ENCODE data around the gene CES4A. TPM values are rescaled to one million over a fixed set of nuclear protein-coding genes. Genes with fewer than 3 reads are reported as not detected.
"Not testable (repeated sequence)": the region's sequence is repeated elsewhere in the genome, so short reads cannot be mapped to it uniquely, and the experiment has no call there.

CES4A gene
- polyA plus RNA-seq, 1 of the 3 experiments (the other 2 are of a cell fraction): 7.3 TPM

DNA sequence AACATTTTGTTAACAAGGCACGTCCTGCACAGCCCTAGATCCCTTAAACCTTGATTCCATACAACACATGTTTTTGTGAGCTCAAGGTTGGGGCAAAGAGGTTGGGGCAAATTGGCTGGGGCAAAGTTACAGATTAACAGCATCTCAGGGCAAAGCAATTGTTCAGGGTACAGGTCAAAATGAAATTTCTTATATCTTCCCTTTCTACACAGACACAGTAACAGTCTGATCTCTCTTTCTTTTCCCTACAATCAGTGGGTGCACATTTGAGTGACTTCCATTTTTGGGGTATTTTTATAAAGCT lies 32.3 kb upstream of the CES4A start:
- CTCF ChIA-PET: interaction anchor here (11.9 kb wide), 1 partner anchor 198 kb away, joined by 82 read pairs; no protein-coding TSS in a partner anchor
- H3K4me1 ChIP-seq (ENCODE audit: control insufficient read depth in 1 of 2, insufficient read depth in 2 of 2, low read depth in 1 of 2, low read length in 1 of 2); H2AFZ ChIP-seq (ENCODE audit: low read depth); H3K27me3 ChIP-seq (ENCODE audit: insufficient read depth); H4K20me1 ChIP-seq (ENCODE audit: insufficient read depth); POLR2A ChIA-PET; H3K9ac ChIP-seq; H3K4me3 ChIP-seq (ENCODE audit: low read depth in 2 of 2, low read length in 1 of 2); H3K36me3 ChIP-seq (replicated peaks in 1 of 2; ENCODE audit: control insufficient read depth in 1 of 2, insufficient read depth in 2 of 2, low read length in 1 of 2); H3K79me2 ChIP-seq (ENCODE audit: insufficient read depth); DNase-seq; H3F3A ChIP-seq (replicated peaks; ENCODE audit: insufficient read depth); H3K4me2 ChIP-seq; H3K27ac ChIP-seq (ENCODE audit: low read depth in 2 of 2, low read length in 1 of 2); H3K9me3 ChIP-seq; H3K9me2 ChIP-seq: not testable (repeated sequence)
- WGBS (ENCODE audit: low lambda C conversion rate): 82% methylated on average over 1 of the region's 1 CpG

DNA sequence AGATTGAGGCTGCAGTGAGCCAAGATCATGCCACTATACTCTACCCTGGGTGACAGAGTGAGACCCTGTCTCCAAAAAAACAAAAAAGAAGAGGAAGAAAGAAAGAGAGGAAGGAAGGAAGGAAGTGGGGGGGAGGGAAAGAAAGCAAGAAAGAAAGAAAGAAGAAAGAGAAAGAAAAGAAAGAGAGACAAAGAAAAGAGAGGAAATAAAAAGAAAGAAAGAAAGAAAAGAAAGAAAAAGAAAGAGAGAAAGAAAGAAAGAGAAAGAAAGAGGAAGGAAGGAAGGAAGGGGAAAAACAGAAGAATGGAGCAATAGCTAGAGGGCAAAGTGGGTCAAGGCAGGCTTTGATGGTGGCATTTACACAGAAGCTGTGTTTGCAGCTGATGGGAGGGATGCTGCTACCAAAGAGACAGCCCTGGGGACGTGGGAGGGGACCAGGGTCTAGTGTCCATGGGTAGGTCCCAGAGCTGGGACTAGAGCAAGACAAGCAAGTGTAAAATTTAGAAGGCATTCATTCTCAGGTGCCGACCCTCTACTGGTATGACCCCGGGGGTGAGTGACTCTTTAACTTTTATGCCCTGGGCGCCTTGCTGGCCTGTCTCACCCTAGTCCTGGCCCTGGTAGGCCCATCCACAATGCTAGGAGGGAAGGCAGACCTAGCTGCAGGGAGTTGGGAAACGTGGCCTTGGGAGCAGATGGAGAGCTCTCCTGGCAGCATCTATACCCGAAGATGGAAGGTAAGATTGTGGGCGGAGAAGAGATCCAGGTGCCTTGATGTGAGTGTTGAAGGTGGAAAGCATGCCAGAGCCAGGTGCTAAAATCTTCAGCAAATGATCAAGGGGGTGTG lies 29.3 kb upstream of the CES4A start:
- H3K79me2 ChIP-seq (ENCODE audit: insufficient read depth): no peaks in the 10 kb centered on the region
- H3K36me3 ChIP-seq (replicated peaks in 1 of 2; ENCODE audit: control insufficient read depth in 1 of 2, insufficient read depth in 2 of 2, low read length in 1 of 2): no peaks in the 10 kb centered on the region
- WGBS (ENCODE audit: low lambda C conversion rate): 48% methylated on average over 5 of the region's 7 CpGs
- H4K20me1 ChIP-seq (ENCODE audit: insufficient read depth): no peaks in the 10 kb centered on the region
- H3K27ac ChIP-seq (ENCODE audit: low read depth in 2 of 2, low read length in 1 of 2): no peak overlapping the region
- H3K4me3 ChIP-seq (ENCODE audit: low read depth in 2 of 2, low read length in 1 of 2): no peak overlapping the region
- no peak for TF ChIP-seq NFIC (IDR thresholded peaks at IDR 0.05; ENCODE audit: borderline replicate concordance)
- TF ChIP-seq RCOR1 (IDR thresholded peaks at IDR 0.05; ENCODE audit: low read length): no peak
- TF ChIP-seq, protein P1, sequence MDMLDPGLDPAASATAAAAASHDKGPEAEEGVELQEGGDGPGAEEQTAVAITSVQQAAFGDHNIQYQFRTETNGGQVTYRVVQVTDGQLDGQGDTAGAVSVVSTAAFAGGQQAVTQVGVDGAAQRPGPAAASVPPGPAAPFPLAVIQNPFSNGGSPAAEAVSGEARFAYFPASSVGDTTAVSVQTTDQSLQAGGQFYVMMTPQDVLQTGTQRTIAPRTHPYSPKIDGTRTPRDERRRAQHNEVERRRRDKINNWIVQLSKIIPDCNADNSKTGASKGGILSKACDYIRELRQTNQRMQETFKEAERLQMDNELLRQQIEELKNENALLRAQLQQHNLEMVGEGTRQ (IDR thresholded peaks at IDR 0.05; ENCODE audit: borderline replicate concordance, low read depth, low read length): no peak
- TF ChIP-seq YY1 (IDR thresholded peaks at IDR 0.05; ENCODE audit: low read depth): no peak
- TF ChIP-seq FOXM1 (IDR thresholded peaks at IDR 0.05; ENCODE audit: low read depth): no peak
- TF ChIP-seq, protein P2, sequence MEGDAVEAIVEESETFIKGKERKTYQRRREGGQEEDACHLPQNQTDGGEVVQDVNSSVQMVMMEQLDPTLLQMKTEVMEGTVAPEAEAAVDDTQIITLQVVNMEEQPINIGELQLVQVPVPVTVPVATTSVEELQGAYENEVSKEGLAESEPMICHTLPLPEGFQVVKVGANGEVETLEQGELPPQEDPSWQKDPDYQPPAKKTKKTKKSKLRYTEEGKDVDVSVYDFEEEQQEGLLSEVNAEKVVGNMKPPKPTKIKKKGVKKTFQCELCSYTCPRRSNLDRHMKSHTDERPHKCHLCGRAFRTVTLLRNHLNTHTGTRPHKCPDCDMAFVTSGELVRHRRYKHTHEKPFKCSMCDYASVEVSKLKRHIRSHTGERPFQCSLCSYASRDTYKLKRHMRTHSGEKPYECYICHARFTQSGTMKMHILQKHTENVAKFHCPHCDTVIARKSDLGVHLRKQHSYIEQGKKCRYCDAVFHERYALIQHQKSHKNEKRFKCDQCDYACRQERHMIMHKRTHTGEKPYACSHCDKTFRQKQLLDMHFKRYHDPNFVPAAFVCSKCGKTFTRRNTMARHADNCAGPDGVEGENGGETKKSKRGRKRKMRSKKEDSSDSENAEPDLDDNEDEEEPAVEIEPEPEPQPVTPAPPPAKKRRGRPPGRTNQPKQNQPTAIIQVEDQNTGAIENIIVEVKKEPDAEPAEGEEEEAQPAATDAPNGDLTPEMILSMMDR (IDR thresholded peaks at IDR 0.05): no peak
- TF ChIP-seq EZH2phosphoT487 (IDR thresholded peaks at IDR 0.05; ENCODE audit: borderline replicate concordance, low read depth): no peak
- TF ChIP-seq, protein P3, sequence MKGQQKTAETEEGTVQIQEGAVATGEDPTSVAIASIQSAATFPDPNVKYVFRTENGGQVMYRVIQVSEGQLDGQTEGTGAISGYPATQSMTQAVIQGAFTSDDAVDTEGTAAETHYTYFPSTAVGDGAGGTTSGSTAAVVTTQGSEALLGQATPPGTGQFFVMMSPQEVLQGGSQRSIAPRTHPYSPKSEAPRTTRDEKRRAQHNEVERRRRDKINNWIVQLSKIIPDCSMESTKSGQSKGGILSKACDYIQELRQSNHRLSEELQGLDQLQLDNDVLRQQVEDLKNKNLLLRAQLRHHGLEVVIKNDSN (IDR thresholded peaks at IDR 0.05; ENCODE audit: borderline replicate concordance, low read depth): no peak
- no peak for TF ChIP-seq RFX5 (IDR thresholded peaks at IDR 0.05; ENCODE audit: low read length)
- TF ChIP-seq RAD21 (IDR thresholded peaks at IDR 0.05; ENCODE audit: low read length): no peak
- no peak for TF ChIP-seq TAF1 (IDR thresholded peaks at IDR 0.05; ENCODE audit: borderline replicate concordance, low read depth, low read length)
- no peak for TF ChIP-seq TCF12 (IDR thresholded peaks at IDR 0.05)
- no peak for TF ChIP-seq EP300 (IDR thresholded peaks at IDR 0.05; ENCODE audit: borderline replicate concordance in 1 of 2, low read depth in 1 of 2, low read length in 1 of 2)
- TF ChIP-seq FOSL2 (IDR thresholded peaks at IDR 0.05; ENCODE audit: borderline replicate concordance, low read depth): no peak
- no peak overlapping the region for H2AFZ ChIP-seq (ENCODE audit: low read depth)
- CTCF ChIA-PET: interaction anchor here (0.7 to 11.9 kb wide), 12 partner anchors 11 to 234 kb away, joined by 3 to 82 read pairs (median 4); partner anchors contain the start of gene B3GNT9
- H3K9me2 ChIP-seq: no peaks in the 10 kb centered on the region
- POLR2A ChIA-PET: interaction anchor here (0.8 kb wide), 1 partner anchor 71 kb away, joined by 3 read pairs; no protein-coding TSS in a partner anchor
- H3K27me3 ChIP-seq (ENCODE audit: insufficient read depth): no peaks in the 10 kb centered on the region
- peaks cover 0 to 12% of the 10 kb centered on the region in 2 experiments; a peak in 1 of 4 replicates for H3K4me1 ChIP-seq (ENCODE audit: control insufficient read depth in 1 of 2, insufficient read depth in 2 of 2, low read depth in 1 of 2, low read length in 1 of 2)
- no peak for DNase-seq
- no peaks in the 10 kb centered on the region for H3F3A ChIP-seq (replicated peaks; ENCODE audit: insufficient read depth)
- H3K4me2 ChIP-seq: no peak overlapping the region
- no peak overlapping the region for H3K9ac ChIP-seq
- H3K9me3 ChIP-seq: no peaks in the 10 kb centered on the region
